GM19351 (cell line): ENCODE measurements around the gene ARL5A.
"Not testable (repeated sequence)": the region's sequence is repeated elsewhere in the genome, so short reads cannot be mapped to it uniquely, and the experiment has no call there.

Experiments
- ATAC-seq: cut with Tn5 transposase; IDR thresholded peaks from one replicate; pipeline ENCODE4 v1.9.1; 2021; ENCODE audit warnings: mild to moderate bottlenecking, moderate library complexity; ENCODE audit not compliant: unreplicated experiment

The ARL5A gene

GRCh38 chr2:151799886-151800292 is 28.3 kb downstream of the ARL5A start:
- ATAC-seq: no peak

- ATAC-seq: no peak
Observed at GRCh38 chr2:151796774-151797173, 31.4 kb downstream of the ARL5A start.

- ATAC-seq: no peak
Observed at GRCh38 chr2:151795646-151796240, 32.5 kb downstream of the ARL5A start.

GRCh38 chr2:151794422-151794821 is 33.8 kb downstream of the ARL5A start:
- not testable (repeated sequence) for ATAC-seq

- ATAC-seq: no peak
Observed at GRCh38 chr2:151793123-151793522, 35.1 kb downstream of the ARL5A start.

GRCh38 chr2:151792589-151792988 is 35.6 kb downstream of the ARL5A start:
- ATAC-seq: no peak

- ATAC-seq: no peak
Observed at GRCh38 chr2:151791545-151791944, 36.7 kb downstream of the ARL5A start.

GRCh38 chr2:151790689-151791088 is 37.5 kb downstream of the ARL5A start:
- ATAC-seq: no peak

- ATAC-seq: no peak
Observed at GRCh38 chr2:151789055-151789834, 39.0 kb downstream of the ARL5A start.

GRCh38 chr2:151786483-151786882 is 41.7 kb downstream of the ARL5A start:
- no peak for ATAC-seq

- ATAC-seq: no peak
Observed at GRCh38 chr2:151786077-151786476, 42.1 kb downstream of the ARL5A start.

- no peak for ATAC-seq
Observed at GRCh38 chr2:151783133-151783520, 45.1 kb downstream of the ARL5A start.

GRCh38 chr2:151782378-151783132 is 45.7 kb downstream of the ARL5A start:
- ATAC-seq: no peak

GRCh38 chr2:151781642-151782041 is 46.6 kb downstream of the ARL5A start:
- no peak for ATAC-seq

GRCh38 chr2:151780938-151781337 is 47.3 kb downstream of the ARL5A start:
- ATAC-seq: no peak

GRCh38 chr2:151777935-151778334 is 50.3 kb downstream of the ARL5A start:
- no peak for ATAC-seq

- no peak for ATAC-seq
Observed at GRCh38 chr2:151777487-151777886, 50.7 kb downstream of the ARL5A start.

GRCh38 chr2:151776367-151776766 is 51.9 kb downstream of the ARL5A start:
- no peak for ATAC-seq

GRCh38 chr2:151775057-151775740 is 53.0 kb downstream of the ARL5A start:
- no peak for ATAC-seq

- ATAC-seq: no peak
Observed at GRCh38 chr2:151774506-151774905, 53.7 kb downstream of the ARL5A start.
